GM12801 (cell line): ENCODE data around the gene TMF1.

Experiments
- TF ChIP-seq, protein P1 (sequence below): IDR thresholded peaks from one replicate; pipeline ENCODE4 v1.5.1; 2011; ENCODE audit warnings: control low read depth; ENCODE audit not compliant: insufficient read length; ENCODE audit errors: extremely low read depth

The TMF1 gene

GRCh38 chr3:69016901-69017300 lies 35.2 kb downstream of the TMF1 start:
- TF ChIP-seq, protein P1, sequence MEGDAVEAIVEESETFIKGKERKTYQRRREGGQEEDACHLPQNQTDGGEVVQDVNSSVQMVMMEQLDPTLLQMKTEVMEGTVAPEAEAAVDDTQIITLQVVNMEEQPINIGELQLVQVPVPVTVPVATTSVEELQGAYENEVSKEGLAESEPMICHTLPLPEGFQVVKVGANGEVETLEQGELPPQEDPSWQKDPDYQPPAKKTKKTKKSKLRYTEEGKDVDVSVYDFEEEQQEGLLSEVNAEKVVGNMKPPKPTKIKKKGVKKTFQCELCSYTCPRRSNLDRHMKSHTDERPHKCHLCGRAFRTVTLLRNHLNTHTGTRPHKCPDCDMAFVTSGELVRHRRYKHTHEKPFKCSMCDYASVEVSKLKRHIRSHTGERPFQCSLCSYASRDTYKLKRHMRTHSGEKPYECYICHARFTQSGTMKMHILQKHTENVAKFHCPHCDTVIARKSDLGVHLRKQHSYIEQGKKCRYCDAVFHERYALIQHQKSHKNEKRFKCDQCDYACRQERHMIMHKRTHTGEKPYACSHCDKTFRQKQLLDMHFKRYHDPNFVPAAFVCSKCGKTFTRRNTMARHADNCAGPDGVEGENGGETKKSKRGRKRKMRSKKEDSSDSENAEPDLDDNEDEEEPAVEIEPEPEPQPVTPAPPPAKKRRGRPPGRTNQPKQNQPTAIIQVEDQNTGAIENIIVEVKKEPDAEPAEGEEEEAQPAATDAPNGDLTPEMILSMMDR, result no peak

DNA sequence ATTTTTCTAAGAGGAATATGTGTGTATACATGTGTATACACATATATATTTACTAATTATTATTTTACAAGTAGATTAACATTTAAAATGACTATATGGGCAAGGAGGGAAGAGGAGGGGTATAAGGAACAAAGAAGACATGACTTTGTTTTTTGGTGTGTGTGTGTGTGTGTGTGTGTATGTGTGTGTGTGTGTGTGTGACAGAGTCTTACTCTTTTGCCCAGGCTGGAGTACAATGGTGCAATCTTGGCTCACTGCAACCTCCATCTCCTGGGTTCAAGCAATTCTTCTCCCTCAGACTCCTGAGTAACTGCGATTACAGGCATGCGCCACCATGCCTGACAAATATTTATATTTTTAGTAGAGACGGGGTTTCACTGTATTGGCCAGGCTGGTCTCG lies 36.0 kb downstream of the TMF1 start:
- TF ChIP-seq, protein P1, result no peak

DNA sequence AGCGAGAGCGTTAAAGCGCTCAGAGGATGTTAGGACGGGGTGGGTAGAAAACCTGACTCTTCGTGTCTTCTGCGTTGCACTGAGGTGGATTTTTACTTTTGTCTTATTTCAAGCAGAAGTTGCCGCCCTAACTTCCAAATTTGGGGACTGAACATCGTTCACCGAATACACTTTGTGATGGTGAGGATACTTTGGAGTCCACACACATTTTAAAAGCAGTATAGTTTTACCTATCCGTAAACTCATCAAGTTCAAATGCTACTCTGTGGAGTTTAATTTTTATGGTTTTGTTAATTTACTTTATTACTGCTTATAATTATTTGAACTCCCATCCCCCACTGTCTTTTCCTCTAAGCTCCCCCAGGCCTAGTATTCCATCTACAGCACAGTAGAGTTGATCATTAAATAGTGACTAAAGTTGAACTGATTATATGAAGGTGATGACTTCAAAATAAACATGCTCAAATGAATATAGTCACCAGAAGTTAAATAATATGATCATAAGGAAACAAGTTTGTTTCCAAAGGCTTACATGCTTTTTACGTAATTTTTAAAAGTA lies 38.0 kb downstream of the TMF1 start:
- TF ChIP-seq, protein P1, result no peak

DNA sequence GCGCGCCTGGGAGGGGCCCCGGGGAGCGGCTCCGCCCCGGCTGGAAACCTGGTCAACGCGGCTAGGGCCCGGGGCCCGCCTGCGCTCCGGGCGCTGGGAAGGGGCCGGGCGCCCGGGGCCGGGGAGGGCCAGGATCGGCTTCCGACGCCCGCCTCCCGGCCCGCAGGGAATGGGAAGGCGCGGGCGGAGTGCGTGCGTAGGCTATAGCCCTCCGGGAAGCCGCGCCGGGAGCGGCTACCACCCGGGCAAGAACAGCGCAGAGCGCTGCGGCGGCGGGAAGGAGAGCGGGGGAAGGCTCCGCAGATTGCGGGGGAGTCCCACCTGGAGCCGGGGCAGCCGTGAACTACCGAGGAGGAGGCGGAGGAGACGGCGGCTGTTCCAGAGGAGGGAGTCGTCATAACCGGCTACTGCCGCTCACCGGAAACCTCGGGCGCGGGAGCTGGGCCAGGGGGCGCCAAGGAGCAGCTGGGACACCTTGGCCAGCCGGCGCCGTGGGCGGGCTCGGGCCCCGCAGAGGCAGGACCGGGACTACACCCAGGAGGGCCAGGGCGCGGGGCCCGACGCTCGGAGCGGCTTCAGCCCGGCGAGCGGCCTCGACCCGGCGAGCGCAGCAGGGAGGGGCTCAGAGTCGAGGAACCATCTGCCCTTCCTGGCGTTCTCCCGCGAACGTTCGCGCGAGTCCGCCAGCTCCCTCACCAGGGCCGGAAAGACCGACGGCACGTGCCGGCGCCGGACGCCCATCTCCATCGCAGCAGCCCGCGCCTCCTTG lies 38.7 kb downstream of the TMF1 start, which contains the start of gene EOGT:
Gene EOGT (minus strand): TSS at position 432 of the 769 bp plus-strand sequence. CDS start 3,838 bp downstream, outside the sequence.
- TF ChIP-seq, protein P1, result no peak

DNA sequence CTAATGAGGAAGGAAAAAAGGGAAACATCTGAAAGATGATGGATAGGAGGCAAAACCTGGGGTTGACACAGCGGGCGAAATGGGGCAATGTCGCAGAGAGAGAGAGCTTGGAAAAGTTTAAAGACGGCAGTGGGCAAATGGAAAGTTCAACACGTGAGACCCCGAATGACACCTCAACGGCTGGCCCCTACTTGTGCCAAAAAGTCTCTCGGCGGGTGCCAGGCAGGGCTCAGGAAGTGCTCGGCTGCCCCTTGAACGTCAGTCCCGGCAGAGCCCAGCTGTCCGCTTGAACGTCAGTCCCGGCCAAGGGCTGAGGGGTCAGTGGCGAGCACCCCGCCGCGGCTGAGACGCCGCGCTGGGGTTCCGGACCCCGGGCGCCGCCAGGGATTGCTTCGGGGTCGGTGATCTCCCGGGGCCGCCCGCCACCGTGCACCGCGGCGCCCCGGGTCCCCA lies 39.3 kb downstream of the TMF1 start:
- TF ChIP-seq, protein P1, result no peak

DNA sequence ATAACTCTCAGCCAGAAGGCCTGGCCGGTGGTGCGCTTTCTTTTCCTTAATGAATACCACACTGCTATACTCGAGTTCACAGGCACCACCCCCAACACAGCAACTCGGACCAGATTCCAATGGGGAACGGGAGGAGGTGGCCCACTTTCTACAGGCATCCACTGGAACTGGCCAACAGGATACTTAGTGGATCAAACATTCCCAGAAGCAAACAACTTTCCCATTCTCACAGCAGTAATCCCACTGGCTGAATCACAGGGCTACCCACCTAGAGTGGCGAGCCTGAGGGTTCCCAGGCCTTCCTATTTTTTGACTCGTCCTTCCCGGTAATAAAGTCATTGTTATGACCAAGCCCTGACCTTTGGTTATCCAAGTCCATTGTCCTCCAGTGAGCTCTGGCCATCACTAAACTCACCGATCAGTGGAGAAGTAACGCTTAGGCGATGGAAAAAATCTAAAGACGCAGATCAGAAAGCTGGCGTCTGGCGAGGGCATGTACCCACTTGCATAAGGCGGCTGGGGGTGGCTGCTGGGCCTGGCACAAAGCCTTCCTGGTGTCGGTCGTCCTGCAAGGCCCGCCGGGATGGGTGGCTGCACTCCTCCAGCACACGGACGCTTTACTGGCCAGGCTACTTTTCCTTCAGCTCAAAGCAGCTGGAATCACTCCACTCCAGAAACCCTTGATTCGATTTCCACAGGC lies 39.9 kb downstream of the TMF1 start:
- TF ChIP-seq, protein P1, result no peak

DNA sequence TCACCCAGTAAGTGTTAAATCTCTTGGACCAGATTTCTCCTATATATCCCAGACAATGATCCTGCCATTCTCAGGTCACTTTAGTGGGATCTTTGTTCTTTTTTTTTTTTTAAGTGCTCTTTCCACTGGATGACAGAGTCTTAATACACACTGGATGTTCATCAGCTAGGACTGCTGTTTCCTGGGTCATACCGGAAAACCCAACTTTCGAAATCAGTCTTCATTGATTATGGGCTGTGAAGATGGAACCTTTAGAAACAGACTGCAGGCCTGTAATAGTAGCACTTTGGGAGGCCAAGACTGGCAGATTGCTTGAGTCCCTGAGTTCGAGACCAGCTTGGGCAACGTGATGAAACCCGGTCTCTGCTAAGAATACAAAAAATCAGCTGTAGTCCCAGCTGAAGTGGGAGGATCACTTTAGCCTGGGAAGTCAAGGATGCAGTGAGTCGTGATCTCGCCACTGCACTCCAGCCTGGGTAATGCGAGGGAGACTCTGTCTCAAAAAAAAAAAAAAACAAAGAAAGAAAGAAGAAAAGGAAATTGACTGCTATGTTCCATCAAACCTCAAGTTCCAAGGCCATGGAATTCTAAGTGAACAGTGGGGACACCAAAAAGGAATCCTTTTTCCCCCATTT lies 40.9 kb downstream of the TMF1 start:
- TF ChIP-seq, protein P1, result no peak
